GM12878 (cell line): ENCODE measurements around the gene CANT1. TPM values are rescaled to one million over a fixed set of nuclear protein-coding genes. Genes with fewer than 3 reads are reported as not detected.

Experiments used
- ATAC-seq: fragments of 200-7000 bp; cut with Tn5 transposase; 3 replicates; pipeline ENCODE4 v1.9.1; 2020; ENCODE audit warnings: mild to moderate bottlenecking, moderate library complexity
- BruUV-seq: library from RNA; stranded (reverse); fragments of 400-500 nt; replicated peaks from 2 replicates; lab custom pipeline; 2021; lab: Mats Ljungman, UMichigan
- CTCF ChIA-PET: fragments of 300-600 bp; sonication (Branson Sonifier 250); formaldehyde crosslinking; extraction: SDS; loops from one replicate; lab custom pipeline; 2021; ENCODE audit warnings: inconsistent platforms; lab: Yijun Ruan, JAX
- POLR2A ChIA-PET: fragments of 350-600 bp; formaldehyde crosslinking; extraction: SDS; loops from one replicate; lab custom pipeline; 2021; ENCODE audit warnings: inconsistent platforms; lab: Charles Lee
- RAD21 ChIA-PET: fragments of 300-600 bp; sonication (Branson Sonifier 250); formaldehyde crosslinking; loops from one replicate; lab custom pipeline; 2023; ENCODE audit warnings: antibody characterized with exemption; ENCODE audit not compliant: unreplicated experiment; lab: Charles Lee
- SMC1A ChIA-PET: fragments of 300-600 bp; sonication (Branson Sonifier 250); formaldehyde crosslinking; loops from one replicate; lab custom pipeline; 2023; ENCODE audit not compliant: unreplicated experiment, uncharacterized antibody; lab: Charles Lee
- DNase-seq: peaks from one replicate; pipeline ENCODE4 v3.0.0-alpha.2; 2011; ENCODE audit warnings: low read depth, low spot score
- FAIRE-seq: peaks from 3 replicates; lab custom pipeline; 2011; peaks lifted over from hg19 to GRCh38; lab: Jason Lieb, UNC
- H2AFZ ChIP-seq: 2 replicates; pipeline ENCODE4 v1.6.0; 2011; ENCODE audit warnings: low read depth, low read length, control low read depth; ENCODE audit not compliant: control insufficient read depth
- H3K27ac ChIP-seq: 2 replicates; pipeline ENCODE4 v1.5.1; 2011; ENCODE audit warnings: control low read depth; ENCODE audit not compliant: control insufficient read depth, insufficient read depth
- H3K27me3 ChIP-seq, 2 experiments: replicated peaks in 1 of 2; 2 replicates each; pipeline versions ENCODE4 v1.6.0 to v1.6.1; 2011; ENCODE audit warnings: low read length in 1 of 2; ENCODE audit not compliant: control insufficient read depth in 2 of 2, insufficient read depth in 2 of 2
- H3K36me3 ChIP-seq, 2 experiments: 2 replicates each; pipeline ENCODE4 v1.5.1; 2011; ENCODE audit warnings: low read length in 1 of 2; ENCODE audit not compliant: control insufficient read depth in 2 of 2, insufficient read depth in 2 of 2
- H3K4me1 ChIP-seq: 2 replicates; pipeline ENCODE4 v1.6.1; 2011; ENCODE audit warnings: mild to moderate bottlenecking, low read length, moderate library complexity, mixed read lengths; ENCODE audit not compliant: control insufficient read depth, insufficient read depth
- H3K4me2 ChIP-seq: 2 replicates; pipeline ENCODE4 v1.6.0; 2011; ENCODE audit warnings: control low read depth; ENCODE audit not compliant: control insufficient read depth, insufficient read depth
- H3K4me3 ChIP-seq: fragments of 200-600 bp; sonication (generic); 2 replicates; pipeline ENCODE4 v1.5.1; 2016
- H3K79me2 ChIP-seq: 2 replicates; pipeline ENCODE4 v1.6.0; 2011; ENCODE audit warnings: low read length; ENCODE audit not compliant: control insufficient read depth, insufficient read depth
- H3K9ac ChIP-seq: 2 replicates; pipeline ENCODE4 v1.8.0; 2011; ENCODE audit warnings: low read length, control low read depth, mixed read lengths; ENCODE audit not compliant: control insufficient read depth, insufficient read depth
- H3K9me3 ChIP-seq: replicated peaks from 3 replicates; pipeline ENCODE4 v1.5.1; 2011; ENCODE audit warnings: mild to moderate bottlenecking, low read length; ENCODE audit not compliant: control insufficient read depth, insufficient read depth
- H4K20me1 ChIP-seq: 2 replicates; pipeline ENCODE4 v1.6.0; 2011; ENCODE audit not compliant: control insufficient read depth, insufficient read depth
- ASH2L ChIP-seq: fragments of 300-600, 200-600 bp; sonication (generic); IDR thresholded peaks from 2 replicates; pipeline ENCODE4 v1.6.1; 2017; ENCODE audit warnings: low read depth, mild to moderate bottlenecking, borderline replicate concordance
- BACH1 ChIP-seq: fragments of 450-650 bp; IDR thresholded peaks from 2 replicates; pipeline ENCODE4 v1.6.1; 2017; ENCODE audit warnings: mild to moderate bottlenecking, borderline replicate concordance
- BRCA1 ChIP-seq: IDR thresholded peaks from 2 replicates; pipeline ENCODE4 v1.6.1; 2011; ENCODE audit warnings: low read depth, low read length, improper control_type of control experiment
- CHD2 ChIP-seq: IDR thresholded peaks from 2 replicates; pipeline ENCODE4 v1.6.1; 2011; ENCODE audit warnings: low read depth, low read length, improper control_type of control experiment, borderline replicate concordance
- FOS ChIP-seq: IDR thresholded peaks from 3 replicates; pipeline ENCODE4 v1.6.1; 2011; ENCODE audit warnings: borderline replicate concordance; ENCODE audit not compliant: insufficient read length; ENCODE audit errors: extremely low read depth
- HCFC1 ChIP-seq: fragments of 150-350 bp; IDR thresholded peaks from 2 replicates; pipeline ENCODE4 v1.6.1; 2014; ENCODE audit warnings: low read length
- JUNB ChIP-seq: IDR thresholded peaks from 2 replicates; pipeline ENCODE4 v1.6.1; 2016; ENCODE audit warnings: antibody characterized with exemption, mild to moderate bottlenecking
- LARP7 ChIP-seq: fragments of 450-650 bp; IDR thresholded peaks from 2 replicates; pipeline ENCODE4 v1.6.1; 2017; ENCODE audit warnings: mild to moderate bottlenecking
- MEF2B ChIP-seq: fragments of 450-650 bp; IDR thresholded peaks from 2 replicates; pipeline ENCODE4 v1.6.1; 2018; ENCODE audit warnings: mild to moderate bottlenecking, moderate library complexity; ENCODE audit not compliant: partially characterized antibody, poor library complexity, severe bottlenecking
- MXI1 ChIP-seq: fragments of 150-350 bp; IDR thresholded peaks from 2 replicates; pipeline ENCODE4 v1.6.1; 2011; ENCODE audit warnings: low read depth, mild to moderate bottlenecking, inconsistent platforms, low read length, improper control_type of control experiment
- NFYB ChIP-seq: IDR thresholded peaks from 2 replicates; pipeline ENCODE4 v1.6.1; 2011; ENCODE audit warnings: low read depth, mild to moderate bottlenecking, low read length, improper control_type of control experiment, moderate library complexity; ENCODE audit not compliant: insufficient read depth
- SMARCA5 ChIP-seq: fragments of 450-650 bp; IDR thresholded peaks from 2 replicates; pipeline ENCODE4 v1.6.1; 2017; ENCODE audit warnings: mild to moderate bottlenecking
- STAT1 ChIP-seq: fragments of 450-650 bp; conservative IDR thresholded peaks from 2 replicates; pipeline ENCODE4 v1.6.1; 2014; ENCODE audit warnings: antibody characterized with exemption, mild to moderate bottlenecking
- TCF3 ChIP-seq: IDR thresholded peaks from 2 replicates; pipeline ENCODE4 v1.6.1; 2012; ENCODE audit warnings: low read depth, mild to moderate bottlenecking, low read length, borderline replicate concordance; ENCODE audit not compliant: insufficient read depth
- TCF7 ChIP-seq: IDR thresholded peaks from 2 replicates; pipeline ENCODE4 v1.6.1; 2014; ENCODE audit warnings: antibody characterized with exemption, borderline replicate concordance
- ZNF24 ChIP-seq: fragments of 450-650 bp; IDR thresholded peaks from 2 replicates; pipeline ENCODE4 v1.6.1; 2017; ENCODE audit warnings: antibody characterized with exemption, mild to moderate bottlenecking
- WGBS: methylation state at CpG from one replicate; pipeline ENCODE4 v1.1.6; 2016; ENCODE audit warnings: low lambda C conversion rate; ENCODE audit not compliant: insufficient replicate concordance, insufficient coverage; ENCODE audit errors: missing lambda C conversion rate; 5-methylcytosine and 5-hydroxymethylcytosine counted together
- in situ Hi-C: fragments of 300-500 bp; cut with MboI; formaldehyde crosslinking; loops from 9 replicates; pipeline ENCODE4 v1.14.3; 2018; ENCODE audit warnings: mixed read lengths
- intact Hi-C: fragments of 100-400 bp; cut with micrococcal nuclease; formaldehyde crosslinking; loops from one replicate; pipeline ENCODE4 v1.14.2; 2022; ENCODE audit not compliant: unreplicated experiment
- polyA plus RNA-seq, 11 experiments: library from polyadenylated mRNA; depleted of rRNA in 4 of 11; unstranded in 6 of 11; stranded (reverse) in 5 of 11; fragments of >200 nt; fragmentation: Nextera tagmentation in 4 of 11; fragmentation: Illumina TruSeq in 1 of 11; extraction: Ambion mirVana in 4 of 11; extraction: Trizol in 1 of 11; gene quantifications; 1 replicate in 1 of 11; 2 replicates in 10 of 11; pipeline versions ENCODE4 v1.2.1 to v1.2.3, GENCODE V29; 2011 to 2016; ENCODE audit warnings: inconsistent platforms in 2 of 11, missing spikeins in 2 of 11, low read depth in 1 of 11
- total RNA-seq, 4 experiments: library from RNA; depleted of rRNA in 3 of 4; stranded (reverse); fragments of >200 nt in 3 of 4; fragmentation: Illumina TruSeq in 1 of 4; extraction: Trizol in 1 of 4; gene quantifications; 2 replicates each; pipeline versions ENCODE4 v1.2.1 to v1.2.3, GENCODE V29; 2013 to 2021
- TF ChIP-seq, protein P1 (sequence below): IDR thresholded peaks from 2 replicates; pipeline ENCODE4 v1.6.1; 2012; ENCODE audit warnings: low read depth, low read length, improper control_type of control experiment
- TF ChIP-seq, protein P2 (sequence below): IDR thresholded peaks from 2 replicates; pipeline ENCODE4 v1.6.1; 2011; ENCODE audit warnings: low read depth, low read length, improper control_type of control experiment, borderline replicate concordance

CANT1 gene
- total and polyA plus RNA-seq, 10 of the 15 experiments (the other 5 are each of a cell fraction or from before 2014, with no cell fraction given) = 2.2 to 59.2 (median 20.2) TPM

DNA sequence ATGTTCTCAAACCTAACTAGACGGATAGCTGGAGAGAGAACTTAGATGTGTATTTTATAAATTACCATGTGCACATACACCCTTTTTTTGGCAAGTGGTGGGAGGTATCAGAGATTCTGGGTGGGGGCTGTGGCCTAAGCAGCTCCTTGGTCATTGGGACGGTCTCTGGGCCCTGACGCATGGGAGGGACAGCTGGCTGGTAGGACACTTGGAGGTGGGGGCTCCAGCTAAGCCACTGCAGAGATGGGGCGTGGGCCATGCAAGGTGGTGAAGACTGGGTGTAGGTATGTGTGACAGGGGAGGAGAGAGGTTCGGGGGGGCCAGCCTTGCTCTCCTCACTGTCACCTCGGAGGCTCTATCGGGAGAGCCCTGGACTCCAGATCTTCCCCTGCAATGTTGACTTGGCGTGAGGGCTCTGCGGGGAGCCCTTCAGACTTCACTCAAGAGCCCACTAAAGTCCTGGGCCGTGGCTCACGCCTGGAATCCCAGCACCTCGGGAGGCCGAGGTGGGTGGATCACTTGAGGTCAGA, 31.5 kb upstream of the CANT1 start:
- Histone ChIP-seq H3K79me2 (no peaks in the 10 kb centered on the region), H3K36me3 (no peaks in the 10 kb centered on the region), H3K4me1 (peaks cover 10% of the 10 kb centered on the region), H3K27ac (no peak overlapping the region), H3K9me3 (no peaks in the 10 kb centered on the region), H3K9ac (no peak overlapping the region), H3K4me3 (no peak overlapping the region), H3K4me2 (no peak overlapping the region), H2AFZ (no peak overlapping the region), H3K27me3 (no peaks in the 10 kb centered on the region), H4K20me1 (no peaks in the 10 kb centered on the region; the same call in 1 of the 2 replicates)
- FAIRE-seq (no peak), ATAC-seq (no peak), DNase-seq (no peak)
- in situ Hi-C loops (no loop called here), intact Hi-C loops (no loop called here)
- ChIA-PET RAD21 (no interaction called here), SMC1A (interaction anchor here (1.6 to 3.3 kb wide), 3 partner anchors 12 to 26 kb away, joined by 4 to 10 read pairs (median 5); no protein-coding TSS in a partner anchor), POLR2A (interaction anchor here (0.6 kb wide), 1 partner anchor 157 kb away, joined by 4 read pairs; no protein-coding TSS in a partner anchor), CTCF (interaction anchor here (0.7 to 2.7 kb wide), 7 partner anchors 9 to 55 kb away, joined by 3 to 10 read pairs (median 3); no protein-coding TSS in a partner anchor)
- no TSS peak for BruUV-seq
- no peak for TF ChIP-seq HCFC1
- TF ChIP-seq BACH1 = no peak
- TF ChIP-seq TCF3 = no peak
- no peak for TF ChIP-seq TCF7
- no peak for TF ChIP-seq JUNB
- TF ChIP-seq, protein P1, sequence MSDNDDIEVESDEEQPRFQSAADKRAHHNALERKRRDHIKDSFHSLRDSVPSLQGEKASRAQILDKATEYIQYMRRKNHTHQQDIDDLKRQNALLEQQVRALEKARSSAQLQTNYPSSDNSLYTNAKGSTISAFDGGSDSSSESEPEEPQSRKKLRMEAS = no peak
- TF ChIP-seq, protein P2, sequence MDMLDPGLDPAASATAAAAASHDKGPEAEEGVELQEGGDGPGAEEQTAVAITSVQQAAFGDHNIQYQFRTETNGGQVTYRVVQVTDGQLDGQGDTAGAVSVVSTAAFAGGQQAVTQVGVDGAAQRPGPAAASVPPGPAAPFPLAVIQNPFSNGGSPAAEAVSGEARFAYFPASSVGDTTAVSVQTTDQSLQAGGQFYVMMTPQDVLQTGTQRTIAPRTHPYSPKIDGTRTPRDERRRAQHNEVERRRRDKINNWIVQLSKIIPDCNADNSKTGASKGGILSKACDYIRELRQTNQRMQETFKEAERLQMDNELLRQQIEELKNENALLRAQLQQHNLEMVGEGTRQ = no peak
- TF ChIP-seq ASH2L = no peak
- no peak for TF ChIP-seq NFYB
- TF ChIP-seq BRCA1 = no peak
- no peak for TF ChIP-seq SMARCA5
- TF ChIP-seq LARP7 = no peak
- TF ChIP-seq FOS = no peak
- TF ChIP-seq ZNF24 = no peak
- no peak for TF ChIP-seq MEF2B
- TF ChIP-seq CHD2 = no peak
- TF ChIP-seq STAT1 = no peak
- TF ChIP-seq MXI1 = no peak
- WGBS = 46% methylated on average over 13 of the region's 13 CpGs
